Progenitor cell of endocrine pancreas (in vitro differentiated cells): Measurements from ENCODE around the gene STAC3. TPM values are rescaled to one million over a fixed set of nuclear protein-coding genes. Genes with fewer than 3 reads are reported as not detected.
A peak's percentile ranks its signal among the peaks of the same experiment; 100 is the strongest.

ENCODE experiments used
- DNase-seq: peaks from one replicate; pipeline ENCODE4 v3.0.0; 2021; ENCODE audit warnings: low spot score; ENCODE audit not compliant: unreplicated experiment
- H3K27ac Mint-ChIP-seq: 2 replicates; pipeline ENCODE4 v1.8.0; 2021; ENCODE audit warnings: mild to moderate bottlenecking, moderate library complexity, mixed read lengths
- H3K27me3 Mint-ChIP-seq: 2 replicates; pipeline ENCODE4 v1.8.0; 2021; ENCODE audit warnings: mixed read lengths
- H3K36me3 Mint-ChIP-seq: 2 replicates; pipeline ENCODE4 v1.8.0; 2022; ENCODE audit warnings: mixed read lengths; ENCODE audit not compliant: insufficient read depth
- H3K4me1 Mint-ChIP-seq: 2 replicates; pipeline ENCODE4 v1.8.0; 2021; ENCODE audit warnings: low read depth, mixed read lengths
- H3K4me3 Mint-ChIP-seq: 2 replicates; pipeline ENCODE4 v1.8.0; 2021; ENCODE audit warnings: low read depth, mild to moderate bottlenecking, moderate library complexity, mixed read lengths
- H3K9me3 Mint-ChIP-seq: 2 replicates; pipeline ENCODE4 v1.8.0; 2021; ENCODE audit warnings: low read depth, mixed read lengths
- total RNA-seq: library from RNA; stranded (reverse); gene quantifications from 2 replicates; pipeline ENCODE4 v1.2.1, GENCODE V29; 2021
- TF ChIP-seq, protein P1 (sequence below): fragments of 200-600 bp; sonication (generic); IDR thresholded peaks from one replicate; pipeline ENCODE4 v1.5.0; 2021; ENCODE audit warnings: antibody characterized with exemption, mild to moderate bottlenecking; ENCODE audit not compliant: unreplicated experiment

Gene STAC3
- total RNA-seq, 1 donor from 2014 or later = 6.0 TPM

DNA sequence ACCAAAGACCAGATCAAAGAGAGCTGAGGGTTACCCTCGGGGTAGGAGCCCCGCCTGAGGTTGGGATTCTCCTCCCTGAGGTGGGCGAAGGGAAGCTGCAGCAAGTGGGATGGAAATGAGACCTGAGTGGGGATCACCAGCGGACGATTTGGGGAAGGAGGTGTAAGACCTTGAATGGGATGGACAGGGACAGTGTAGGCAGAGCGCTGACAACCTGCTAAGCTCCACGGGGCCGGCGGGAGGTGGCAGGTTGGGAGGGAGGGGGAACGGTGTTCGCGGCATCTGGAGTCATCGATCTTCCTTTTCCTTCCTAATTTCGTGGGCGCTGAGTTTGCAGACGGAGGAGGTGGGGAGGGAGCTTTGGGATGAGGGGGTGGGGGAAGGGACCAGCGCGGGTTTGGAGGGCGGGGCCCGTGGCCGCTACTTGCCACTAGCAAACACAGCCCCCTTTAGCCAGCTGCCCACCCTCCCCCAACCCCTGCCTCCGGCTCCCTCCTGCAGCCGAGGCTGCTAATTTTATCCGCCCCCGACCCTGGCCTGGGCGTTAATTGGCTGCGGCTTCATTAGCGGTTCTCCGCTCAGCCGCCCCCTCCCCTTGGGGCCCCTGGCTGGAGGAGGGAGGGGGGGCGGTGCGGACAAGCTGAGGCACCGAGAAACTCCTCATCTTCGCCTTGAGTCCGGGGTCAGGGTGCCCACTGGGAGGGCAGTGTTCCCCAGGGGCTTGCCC, 24.2 kb downstream of the STAC3 start:
- peaks cover 10% of the 10 kb centered on the region for H3K36me3 Mint-ChIP-seq
- DNase-seq = no peak
- TF ChIP-seq, protein P1, sequence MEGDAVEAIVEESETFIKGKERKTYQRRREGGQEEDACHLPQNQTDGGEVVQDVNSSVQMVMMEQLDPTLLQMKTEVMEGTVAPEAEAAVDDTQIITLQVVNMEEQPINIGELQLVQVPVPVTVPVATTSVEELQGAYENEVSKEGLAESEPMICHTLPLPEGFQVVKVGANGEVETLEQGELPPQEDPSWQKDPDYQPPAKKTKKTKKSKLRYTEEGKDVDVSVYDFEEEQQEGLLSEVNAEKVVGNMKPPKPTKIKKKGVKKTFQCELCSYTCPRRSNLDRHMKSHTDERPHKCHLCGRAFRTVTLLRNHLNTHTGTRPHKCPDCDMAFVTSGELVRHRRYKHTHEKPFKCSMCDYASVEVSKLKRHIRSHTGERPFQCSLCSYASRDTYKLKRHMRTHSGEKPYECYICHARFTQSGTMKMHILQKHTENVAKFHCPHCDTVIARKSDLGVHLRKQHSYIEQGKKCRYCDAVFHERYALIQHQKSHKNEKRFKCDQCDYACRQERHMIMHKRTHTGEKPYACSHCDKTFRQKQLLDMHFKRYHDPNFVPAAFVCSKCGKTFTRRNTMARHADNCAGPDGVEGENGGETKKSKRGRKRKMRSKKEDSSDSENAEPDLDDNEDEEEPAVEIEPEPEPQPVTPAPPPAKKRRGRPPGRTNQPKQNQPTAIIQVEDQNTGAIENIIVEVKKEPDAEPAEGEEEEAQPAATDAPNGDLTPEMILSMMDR = no peak

DNA sequence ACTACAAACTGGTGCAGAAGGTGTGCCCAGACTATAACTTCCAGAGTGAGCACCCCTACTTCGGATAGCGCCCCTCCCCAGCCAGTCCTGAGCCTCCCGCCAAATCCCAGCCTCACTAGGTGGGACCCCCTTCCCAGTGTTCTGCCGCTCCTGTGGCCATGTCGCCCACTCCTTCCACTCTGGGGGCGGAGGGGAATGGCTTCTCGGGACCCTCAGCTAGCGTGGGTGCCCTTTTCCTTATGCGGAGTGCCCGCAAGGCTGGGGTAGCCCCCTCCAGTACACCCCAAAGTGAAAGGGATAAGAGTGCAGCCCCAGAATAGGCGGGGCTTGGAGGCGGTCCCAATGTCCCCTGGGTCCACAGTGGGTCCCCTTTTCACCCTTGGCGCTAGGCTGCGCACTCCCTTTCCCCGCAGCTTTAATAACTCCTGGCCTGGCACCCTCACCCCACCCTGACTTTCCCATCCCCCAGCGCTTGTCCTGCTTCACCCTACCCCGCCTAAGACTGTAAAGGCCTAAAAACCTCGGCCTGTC, 25.2 kb downstream of the STAC3 start:
- H3K36me3 Mint-ChIP-seq = peaks cover 5% of the 10 kb centered on the region
- H3K27me3 Mint-ChIP-seq = peaks cover 60% of the 10 kb centered on the region
- DNase-seq = no peak
- no peak overlapping the region for H3K4me3 Mint-ChIP-seq
- no peak overlapping the region for H3K27ac Mint-ChIP-seq
- TF ChIP-seq, protein P1 = no peak
- H3K4me1 Mint-ChIP-seq = peaks cover 47% of the 10 kb centered on the region
- H3K9me3 Mint-ChIP-seq = no peaks in the 10 kb centered on the region

More for the DNA sequence above, 24.2 kb downstream of the STAC3 start:
- peak overlapping the region; percentile 79 for H3K27ac Mint-ChIP-seq
- H3K4me1 Mint-ChIP-seq = peaks cover 45% of the 10 kb centered on the region
- H3K9me3 Mint-ChIP-seq = no peaks in the 10 kb centered on the region
- peak overlapping the region; percentile 69 for H3K4me3 Mint-ChIP-seq
- H3K27me3 Mint-ChIP-seq = peaks cover 50% of the 10 kb centered on the region

DNA sequence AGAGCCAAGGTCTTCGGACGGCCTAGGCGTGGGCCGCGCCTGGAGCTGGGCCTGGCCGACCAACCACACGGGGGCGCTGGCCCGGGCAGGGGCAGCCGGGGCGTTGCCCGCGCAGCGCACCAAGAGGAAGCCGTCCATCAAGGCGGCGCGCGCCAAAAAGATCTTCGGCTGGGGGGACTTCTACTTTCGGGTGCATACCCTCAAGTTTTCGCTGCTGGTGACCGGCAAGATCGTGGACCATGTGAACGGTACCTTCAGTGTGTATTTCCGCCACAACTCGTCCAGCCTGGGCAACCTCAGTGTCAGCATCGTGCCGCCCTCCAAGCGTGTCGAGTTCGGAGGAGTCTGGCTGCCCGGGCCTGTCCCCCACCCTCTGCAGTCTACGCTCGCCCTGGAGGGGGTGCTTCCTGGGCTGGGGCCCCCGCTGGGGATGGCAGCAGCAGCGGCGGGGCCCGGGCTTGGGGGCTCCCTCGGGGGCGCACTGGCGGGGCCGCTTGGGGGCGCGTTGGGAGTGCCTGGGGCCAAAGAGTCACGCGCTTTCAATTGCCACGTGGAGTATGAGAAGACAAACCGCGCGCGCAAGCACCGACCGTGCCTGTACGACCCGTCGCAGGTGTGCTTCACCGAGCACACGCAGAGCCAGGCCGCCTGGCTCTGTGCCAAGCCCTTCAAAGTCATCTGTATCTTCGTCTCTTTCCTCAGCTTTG, 25.9 kb downstream of the STAC3 start:
- Mint-ChIP-seq H3K4me3 (no peak overlapping the region), H3K36me3 (no peaks in the 10 kb centered on the region), H3K27ac (no peak overlapping the region), H3K9me3 (no peaks in the 10 kb centered on the region), H3K4me1 (peaks cover 43% of the 10 kb centered on the region), H3K27me3 (peaks cover 63% of the 10 kb centered on the region)
- TF ChIP-seq, protein P1 = peak; percentile 75
- DNase-seq = no peak

DNA sequence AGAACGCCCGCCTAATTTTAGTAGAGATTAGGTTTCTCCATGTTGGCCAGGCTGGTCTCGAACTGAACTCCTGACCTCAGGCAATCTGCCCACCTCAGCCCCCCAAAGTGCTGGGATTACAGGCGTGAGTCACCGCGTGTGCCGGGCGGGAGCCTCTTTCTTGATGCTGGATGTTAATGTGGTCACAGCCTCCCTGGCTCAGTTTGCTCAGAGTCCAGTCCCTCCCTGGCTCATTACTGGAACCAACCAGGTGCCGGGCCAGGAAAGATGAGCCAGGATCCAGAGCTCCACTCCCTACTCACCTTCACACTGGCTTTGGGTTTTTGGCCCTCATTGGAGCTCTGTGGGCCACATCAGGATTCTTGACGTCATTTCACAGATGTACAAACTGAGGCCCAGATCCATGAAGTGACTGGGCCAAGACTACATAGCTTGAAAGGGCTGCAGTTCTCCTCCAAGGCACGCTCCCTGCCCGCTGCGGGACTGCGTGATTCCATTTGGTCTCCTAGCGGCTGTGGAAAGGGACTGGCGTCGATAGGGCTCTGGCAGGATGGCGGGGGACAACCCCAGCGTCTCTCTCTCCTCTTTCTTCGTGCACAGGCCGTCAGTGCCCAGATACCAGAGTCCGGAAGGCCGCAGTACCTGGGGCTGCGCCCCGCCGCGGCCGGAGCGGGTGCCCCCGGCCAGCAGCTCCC, 26.6 kb downstream of the STAC3 start:
- Mint-ChIP-seq H3K9me3 (no peaks in the 10 kb centered on the region), H3K36me3 (no peaks in the 10 kb centered on the region), H3K4me1 (peaks cover 42% of the 10 kb centered on the region), H3K27ac (no peak overlapping the region), H3K27me3 (peaks cover 69% of the 10 kb centered on the region), H3K4me3 (no peak overlapping the region)
- DNase-seq = no peak
- TF ChIP-seq, protein P1 = no peak
